Ovary (tissue), 9 donors: ENCODE data around the gene ARHGDIB. TPM values are rescaled to one million over a fixed set of nuclear protein-coding genes. Genes with fewer than 3 reads are reported as not detected.

Source experiments
- DNase-seq, 5 donors: peaks; one replicate each; pipeline ENCODE4 v3.0.0-alpha.2; 2019 to 2020
- H3K27ac ChIP-seq, 2 donors: fragments of 200-600 bp; one replicate each; pipeline versions ENCODE4 v1.5.1 to v1.8.0; 2019 to 2022
- H3K27me3 ChIP-seq: fragments of 200-600 bp; one replicate; pipeline ENCODE4 v1.8.0; 2022
- H3K36me3 ChIP-seq: fragments of 200-600 bp; sonication (generic); one replicate; pipeline ENCODE4 v1.5.1; 2019
- H3K4me1 ChIP-seq: one replicate; pipeline ENCODE4 v1.8.1; 2013; ENCODE audit warnings: mild to moderate bottlenecking, moderate library complexity; ENCODE audit not compliant: insufficient read depth
- H3K4me3 ChIP-seq: fragments of 200-600 bp; sonication (generic); one replicate; pipeline ENCODE4 v1.5.1; 2017
- H3K9me3 ChIP-seq, 2 donors: fragments of 200-600 bp in 1 of 2; sonication (generic) in 1 of 2; one replicate each; pipeline versions ENCODE4 v1.5.1 to v1.8.1; 2013 to 2019; ENCODE audit warnings: mild to moderate bottlenecking in 1 of 2, moderate library complexity in 1 of 2
- CTCF ChIP-seq, 3 donors: fragments of 450-650 bp in 2 of 3; fragments of 200-600 bp in 1 of 3; IDR thresholded peaks; one replicate each; pipeline versions ENCODE4 v1.5.1 to v1.8.0; 2016 to 2022; ENCODE audit warnings: antibody characterized with exemption in 3 of 3, mild to moderate bottlenecking in 1 of 3
- EP300 ChIP-seq: sonication (generic); formaldehyde crosslinking; IDR thresholded peaks from one replicate; pipeline ENCODE4 v1.6.1; 2017; ENCODE audit warnings: antibody characterized with exemption
- POLR2A ChIP-seq: fragments of 450-650 bp; IDR thresholded peaks from one replicate; pipeline ENCODE4 v1.6.1; 2017; ENCODE audit warnings: antibody characterized with exemption, mild to moderate bottlenecking, moderate library complexity
- WGBS, 3 donors: extraction: QIAGEN DNeasy Blood & Tissue Kit in 1 of 3; methylation state at CpG; one replicate each; pipeline versions ENCODE4 v1.1.5 to v1.1.7; 2013 to 2017; 5-methylcytosine and 5-hydroxymethylcytosine counted together
- intact Hi-C, 4 donors: fragments of 100-400 bp; cut with DNase I; formaldehyde crosslinking; loops; one replicate each; pipeline versions ENCODE4 v1.11.0 to v1.15.1; 2022 to 2023
- polyA plus RNA-seq, 2 donors: library from polyadenylated mRNA; stranded (reverse); fragments of 200-250 nt in 1 of 2; fragments of 350-450 nt in 1 of 2; fragmentation: Illumina TruSeq in 1 of 2; extraction: RNeasy Lipid Tissue Mini Kit (QIAGEN cat#74804) in 1 of 2; gene quantifications; one replicate each; pipeline ENCODE4 v1.2.3, GENCODE V29; 2013 to 2014
- total RNA-seq, 7 donors: library from RNA; depleted of rRNA in 2 of 7; stranded (reverse); fragments of >200 nt in 2 of 7; fragmentation: NEBNext Ultra II Directional in 3 of 7; extraction: Animal tissue kit (Norgen Biotek cat#: 25700) in 3 of 7; gene quantifications; one replicate each; pipeline versions ENCODE4 v1.1.0 to v1.2.4, GENCODE V29; 2016 to 2023
- donor health status: DM: no; HTN: no; CAD: no; lungs with moderate emphysema.
- donor health status: DM: no; HTN: no; CAD: no.
- donor health status: Bipolar disorder and iron deficiency.
- donor health status: DM: yes; HTN: yes; CAD: no.
- donor health status: DM: no; HTN: no; CAD: no.
- donor health status: DM: yes; HTN: yes; CAD: no.

Gene ARHGDIB
- total and polyA plus RNA-seq, 9 donors = 16.0 to 212 (median 36.6) TPM

- intact Hi-C loops = loop anchor here in 1 of 4 donors (5.0 kb wide), 1 partner anchor 151 kb away; the partner anchor contains the start of gene ART4
- 70 to 76% (median 70%) methylated on average over 5 of the region's 5 CpGs for WGBS, 3 donors
Observed at GRCh38 chr12:14993117-14993516, 31.7 kb upstream of the ARHGDIB start.

GRCh38 chr12:14992673-14993072, 31.3 kb upstream of the ARHGDIB start:
- TF ChIP-seq POLR2A = no peak
- TF ChIP-seq EP300 = no peak
- TF ChIP-seq CTCF (IDR thresholded peaks at IDR 0.05) = no peak
- Histone ChIP-seq H3K4me3 (no peak overlapping the region), H3K27me3 (no peaks in the 10 kb centered on the region), H3K27ac (no peak overlapping the region), H3K36me3 (no peaks in the 10 kb centered on the region), H3K9me3 (no peaks in the 10 kb centered on the region), H3K4me1 (no peaks in the 10 kb centered on the region)
- intact Hi-C loops = loop anchor here in 1 of 4 donors (5.0 kb wide), 1 partner anchor 150 kb away; the partner anchor contains the start of gene ART4
- DNase-seq = no peak
- WGBS, 3 donors = 91 to 97% (median 93%) methylated on average over 3 of the region's 3 CpGs

More at GRCh38 chr12:14993117-14993516, 31.7 kb upstream of the ARHGDIB start:
- Histone ChIP-seq H3K9me3 (no peaks in the 10 kb centered on the region), H3K4me3 (no peak overlapping the region), H3K36me3 (no peaks in the 10 kb centered on the region), H3K4me1 (no peaks in the 10 kb centered on the region), H3K27ac (no peak overlapping the region), H3K27me3 (no peaks in the 10 kb centered on the region)
- DNase-seq = no peak
- TF ChIP-seq CTCF (IDR thresholded peaks at IDR 0.05) = no peak
- TF ChIP-seq EP300 = no peak
- no peak for TF ChIP-seq POLR2A

- TF ChIP-seq POLR2A (no peak), CTCF (IDR thresholded peaks at IDR 0.05) (no peak), EP300 (no peak)
- no peak for DNase-seq
- Histone ChIP-seq H3K4me3 (no peak overlapping the region), H3K27me3 (no peaks in the 10 kb centered on the region), H3K9me3 (no peaks in the 10 kb centered on the region), H3K27ac (no peak overlapping the region), H3K36me3 (no peaks in the 10 kb centered on the region), H3K4me1 (no peaks in the 10 kb centered on the region)
- intact Hi-C loops = loop anchor here in 1 of 4 donors (5.0 kb wide), 1 partner anchor 149 kb away; the partner anchor contains the start of gene ART4
Observed at GRCh38 chr12:14991069-14991468, 29.7 kb upstream of the ARHGDIB start.

- intact Hi-C loops = loop anchor here in 2 of 4 donors (5.0 to 10.0 kb wide), 2 partner anchors 55 to 147 kb away; partner anchors contain the start of genes ART4 (in 1 of the 2) and ERP27 (in 1 of the 2)
- no peak for DNase-seq
- Histone ChIP-seq H3K27ac (no peak overlapping the region), H3K9me3 (no peaks in the 10 kb centered on the region), H3K4me3 (no peak overlapping the region), H3K4me1 (no peaks in the 10 kb centered on the region), H3K36me3 (no peaks in the 10 kb centered on the region), H3K27me3 (no peaks in the 10 kb centered on the region)
- 19 to 34% (median 24%) methylated on average over 1 of the region's 1 CpG for WGBS, 3 donors
- TF ChIP-seq EP300 = no peak
- no peak for TF ChIP-seq CTCF (IDR thresholded peaks at IDR 0.05)
- no peak for TF ChIP-seq POLR2A
Observed at GRCh38 chr12:14989790-14990189, 28.4 kb upstream of the ARHGDIB start.
